Keratinocyte (primary cell): ENCODE results near the gene GSK3A. TPM values are rescaled to one million over a fixed set of nuclear protein-coding genes. Genes with fewer than 3 reads are reported as not detected.

Source experiments
- DNase-seq: peaks from one replicate; pipeline ENCODE4 v3.0.0-alpha.2; 2011; ENCODE audit warnings: low read depth, missing footprints, low spot score
- FAIRE-seq: peaks from 2 replicates; lab custom pipeline; 2011; peaks lifted over from hg19 to GRCh38; lab: Jason Lieb, UNC
- H2AFZ ChIP-seq: 2 replicates; pipeline ENCODE4 v1.6.0; 2012; ENCODE audit warnings: low read length, control low read depth, inconsistent platforms; ENCODE audit not compliant: control insufficient read depth
- H3K27ac ChIP-seq: 2 replicates; pipeline ENCODE4 v1.5.1; 2011; ENCODE audit warnings: low read length; ENCODE audit not compliant: control insufficient read depth, insufficient read depth
- H3K27me3 ChIP-seq: 3 replicates; pipeline ENCODE4 v1.6.0; 2011; ENCODE audit warnings: low read length; ENCODE audit not compliant: control insufficient read depth, insufficient read depth; ENCODE audit errors: extremely low read depth
- H3K36me3 ChIP-seq, 2 experiments: 2 replicates in 1 of 2; 3 replicates in 1 of 2; pipeline ENCODE4 v1.5.1; 2011; ENCODE audit warnings: low read length in 2 of 2, mild to moderate bottlenecking in 1 of 2; ENCODE audit not compliant: control insufficient read depth in 2 of 2, insufficient read depth in 2 of 2; ENCODE audit errors: extremely low read depth in 1 of 2
- H3K4me1 ChIP-seq: 3 replicates; pipeline ENCODE4 v1.5.1; 2011; ENCODE audit warnings: low read length; ENCODE audit not compliant: control insufficient read depth, insufficient read depth; ENCODE audit errors: extremely low read depth
- H3K4me2 ChIP-seq: 3 replicates; pipeline ENCODE4 v1.6.0; 2011; ENCODE audit warnings: low read depth, low read length; ENCODE audit not compliant: control insufficient read depth, insufficient read depth; ENCODE audit errors: extremely low read depth
- H3K4me3 ChIP-seq, 3 experiments: fragments of 200-600 bp in 1 of 3; sonication (generic) in 1 of 3; 2 replicates in 2 of 3; 3 replicates in 1 of 3; pipeline ENCODE4 v1.5.1; 2011 to 2016; ENCODE audit warnings: low read length in 3 of 3, mild to moderate bottlenecking in 3 of 3, control low read depth in 2 of 3, inconsistent platforms in 1 of 3, low read depth in 1 of 3, mixed read lengths in 1 of 3, mixed run types in 1 of 3, moderate library complexity in 1 of 3; ENCODE audit not compliant: control insufficient read depth in 2 of 3, insufficient read depth in 2 of 3; ENCODE audit errors: extremely low read depth in 1 of 3
- H3K79me2 ChIP-seq: 2 replicates; pipeline ENCODE4 v1.6.0; 2012; ENCODE audit warnings: low read length; ENCODE audit not compliant: control insufficient read depth, insufficient read depth
- H3K9ac ChIP-seq: 3 replicates; pipeline ENCODE4 v1.6.0; 2011; ENCODE audit warnings: low read length; ENCODE audit not compliant: control insufficient read depth, insufficient read depth; ENCODE audit errors: extremely low read depth
- H3K9me1 ChIP-seq: 3 replicates; pipeline ENCODE4 v1.6.0; 2011; ENCODE audit warnings: low read length; ENCODE audit not compliant: control insufficient read depth, insufficient read depth; ENCODE audit errors: extremely low read depth
- H3K9me3 ChIP-seq: 2 replicates; pipeline ENCODE4 v1.5.1; 2012; ENCODE audit warnings: low read depth, low read length; ENCODE audit not compliant: control insufficient read depth
- H4K20me1 ChIP-seq: 3 replicates; pipeline ENCODE4 v1.6.0; 2011; ENCODE audit warnings: low read length; ENCODE audit not compliant: control insufficient read depth, insufficient read depth; ENCODE audit errors: extremely low read depth
- EZH2 ChIP-seq: IDR thresholded peaks from one replicate; pipeline ENCODE4 v1.6.1; 2012; ENCODE audit warnings: inconsistent platforms, mild to moderate bottlenecking, low read length, moderate library complexity
- dilution Hi-C: fragments of 300-500 bp; cut with MboI; formaldehyde crosslinking; loops from one replicate; pipeline ENCODE4 v1.7.0; 2020; ENCODE audit warnings: low sequenced_read_pairs; ENCODE audit not compliant: extremely low pct_ligation_motif_present
- polyA plus RNA-seq, 5 experiments: library from polyadenylated mRNA; depleted of rRNA in 3 of 5; stranded (reverse) in 3 of 5; stranded (forward) in 1 of 5; unstranded in 1 of 5; fragments of >200 nt; gene quantifications; 1 replicate in 1 of 5; 2 replicates in 3 of 5; 3 replicates in 1 of 5; pipeline versions ENCODE4 v1.2.1 to v1.2.3, GENCODE V29; 2011 to 2012; ENCODE audit warnings: missing spikeins in 2 of 5, low read depth in 1 of 5, low replicate concordance in 1 of 5
- TF ChIP-seq, protein P1 (sequence below), 3 experiments: IDR thresholded peaks in 1 of 3; conservative IDR thresholded peaks in 1 of 3; optimal IDR thresholded peaks in 1 of 3; 2 replicates in 2 of 3; 3 replicates in 1 of 3; pipeline versions ENCODE3 to v1.5.1; 2011; ENCODE audit warnings: low read length in 3 of 3, mild to moderate bottlenecking in 3 of 3, moderate library complexity in 2 of 3, control low read depth in 1 of 3, inconsistent platforms in 1 of 3; ENCODE audit not compliant: insufficient read depth in 2 of 3; ENCODE audit errors: extremely low read depth in 1 of 3

GSK3A gene
- polyA plus RNA-seq, 1 donor (not counting 4 experiments of a cell fraction or from before 2014, with no cell fraction given): 36.9 TPM

DNA sequence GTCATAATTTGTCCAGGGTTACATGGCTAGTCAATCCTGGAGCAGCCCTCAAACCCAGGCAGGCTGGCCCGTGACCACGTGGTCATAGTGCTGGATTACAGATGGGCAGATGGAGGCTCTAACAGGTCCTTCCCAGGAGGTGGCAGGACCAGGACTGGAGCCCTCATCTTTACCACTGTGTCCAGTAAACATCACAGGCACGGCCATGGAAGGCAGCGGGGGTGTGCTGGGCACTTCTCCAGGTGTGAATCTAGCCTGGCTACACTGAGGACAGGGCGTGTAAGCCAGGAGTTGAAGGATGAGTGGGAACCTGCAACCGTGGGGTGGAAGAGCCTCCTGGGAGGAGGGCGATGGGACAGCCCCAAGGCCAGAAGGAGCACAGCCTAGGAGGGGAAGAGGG is 32.7 kb upstream of the GSK3A start:
- peaks cover 63% of the 10 kb centered on the region for H3K4me1 ChIP-seq
- dilution Hi-C loops: no loop called here
- peaks cover 69% of the 10 kb centered on the region for H3K79me2 ChIP-seq
- FAIRE-seq (no peak), DNase-seq (no peak)
- no peak overlapping the region for H3K4me3 ChIP-seq
- H2AFZ ChIP-seq: no peak overlapping the region
- H3K36me3 ChIP-seq: peaks cover 21 to 40% of the 10 kb centered on the region in 2 experiments
- H3K9ac ChIP-seq: peak overlapping the region; percentile 6
- H3K4me2 ChIP-seq: peak overlapping the region; percentile 43
- no peaks in the 10 kb centered on the region for H3K27me3 ChIP-seq
- TF ChIP-seq EZH2: no peak
- TF ChIP-seq, protein P1, sequence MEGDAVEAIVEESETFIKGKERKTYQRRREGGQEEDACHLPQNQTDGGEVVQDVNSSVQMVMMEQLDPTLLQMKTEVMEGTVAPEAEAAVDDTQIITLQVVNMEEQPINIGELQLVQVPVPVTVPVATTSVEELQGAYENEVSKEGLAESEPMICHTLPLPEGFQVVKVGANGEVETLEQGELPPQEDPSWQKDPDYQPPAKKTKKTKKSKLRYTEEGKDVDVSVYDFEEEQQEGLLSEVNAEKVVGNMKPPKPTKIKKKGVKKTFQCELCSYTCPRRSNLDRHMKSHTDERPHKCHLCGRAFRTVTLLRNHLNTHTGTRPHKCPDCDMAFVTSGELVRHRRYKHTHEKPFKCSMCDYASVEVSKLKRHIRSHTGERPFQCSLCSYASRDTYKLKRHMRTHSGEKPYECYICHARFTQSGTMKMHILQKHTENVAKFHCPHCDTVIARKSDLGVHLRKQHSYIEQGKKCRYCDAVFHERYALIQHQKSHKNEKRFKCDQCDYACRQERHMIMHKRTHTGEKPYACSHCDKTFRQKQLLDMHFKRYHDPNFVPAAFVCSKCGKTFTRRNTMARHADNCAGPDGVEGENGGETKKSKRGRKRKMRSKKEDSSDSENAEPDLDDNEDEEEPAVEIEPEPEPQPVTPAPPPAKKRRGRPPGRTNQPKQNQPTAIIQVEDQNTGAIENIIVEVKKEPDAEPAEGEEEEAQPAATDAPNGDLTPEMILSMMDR (optimal IDR thresholded peaks at IDR 0.05 in 1 of 3, IDR thresholded peaks at IDR 0.05 in 1 of 3, conservative IDR thresholded peaks at IDR 0.05 in 1 of 3; ENCODE audit: extremely low read depth in 1 of 3, insufficient read depth in 2 of 3, low read length in 3 of 3): no peak
- H4K20me1 ChIP-seq: no peaks in the 10 kb centered on the region
- peaks cover 5% of the 10 kb centered on the region for H3K9me1 ChIP-seq
- H3K9me3 ChIP-seq: no peaks in the 10 kb centered on the region
- no peak overlapping the region for H3K27ac ChIP-seq

DNA sequence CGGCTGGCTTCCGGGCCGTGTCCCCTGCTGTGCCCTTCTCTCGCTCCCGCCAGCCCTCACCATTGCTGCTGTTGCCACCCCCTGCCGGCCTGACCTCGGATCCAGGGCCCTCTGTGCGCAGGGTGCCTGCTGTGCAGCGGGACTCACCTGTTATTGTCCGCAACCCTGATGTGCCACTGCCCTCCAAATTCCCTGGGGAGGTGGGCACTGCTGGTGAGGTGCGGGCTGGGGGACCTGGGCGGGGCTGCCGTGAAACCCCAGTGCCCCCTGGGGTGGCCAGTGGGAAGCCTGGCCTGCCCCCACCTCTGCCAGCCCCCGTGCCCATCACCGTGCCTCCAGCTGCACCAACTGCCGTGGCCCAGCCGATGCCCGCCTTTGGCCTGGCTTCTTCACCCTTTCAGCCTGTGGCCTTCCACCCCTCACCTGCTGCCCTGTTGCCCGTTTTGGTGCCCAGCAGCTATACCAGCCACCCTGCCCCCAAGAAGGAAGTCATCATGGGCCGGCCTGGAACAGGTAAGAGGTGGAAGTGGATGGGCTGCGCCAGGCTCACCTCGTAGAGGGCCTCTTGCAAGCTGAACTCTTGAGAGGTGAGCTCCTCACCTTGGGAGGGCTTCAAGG is 31.8 kb upstream of the GSK3A start:
- no peaks in the 10 kb centered on the region for H3K27me3 ChIP-seq
- peaks cover 71% of the 10 kb centered on the region for H3K79me2 ChIP-seq
- no peaks in the 10 kb centered on the region for H3K9me3 ChIP-seq
- peaks cover 59% of the 10 kb centered on the region for H3K4me1 ChIP-seq
- no peak overlapping the region for H2AFZ ChIP-seq
- peaks cover 21 to 37% of the 10 kb centered on the region in 2 experiments for H3K36me3 ChIP-seq
- H3K9me1 ChIP-seq: peaks cover 3% of the 10 kb centered on the region
- no peak overlapping the region for H3K9ac ChIP-seq
- H3K4me2 ChIP-seq: no peak overlapping the region
- H4K20me1 ChIP-seq: no peaks in the 10 kb centered on the region
- no peak overlapping the region for H3K27ac ChIP-seq
- H3K4me3 ChIP-seq: no peak overlapping the region
- DNase-seq (no peak), FAIRE-seq (no peak)
- TF ChIP-seq EZH2: no peak
- TF ChIP-seq, protein P1 (optimal IDR thresholded peaks at IDR 0.05 in 1 of 3, IDR thresholded peaks at IDR 0.05 in 1 of 3, conservative IDR thresholded peaks at IDR 0.05 in 1 of 3; ENCODE audit: extremely low read depth in 1 of 3, insufficient read depth in 2 of 3, low read length in 3 of 3): no peak
- dilution Hi-C loops: no loop called here
